CD4-positive, alpha-beta T cell treated with Interleukin-6 at 100 ng/mL for 8 hours (primary cell): ENCODE results near the gene MTUS2.
"Not testable (repeated sequence)": the region's sequence is repeated elsewhere in the genome, so short reads cannot be mapped to it uniquely, and the experiment has no call there.

Experiments used
- DNase-seq: peaks from one replicate; pipeline ENCODE4 v3.0.0-alpha.2; 2020; ENCODE audit warnings: mixed read lengths, low spot score

MTUS2 gene

DNA sequence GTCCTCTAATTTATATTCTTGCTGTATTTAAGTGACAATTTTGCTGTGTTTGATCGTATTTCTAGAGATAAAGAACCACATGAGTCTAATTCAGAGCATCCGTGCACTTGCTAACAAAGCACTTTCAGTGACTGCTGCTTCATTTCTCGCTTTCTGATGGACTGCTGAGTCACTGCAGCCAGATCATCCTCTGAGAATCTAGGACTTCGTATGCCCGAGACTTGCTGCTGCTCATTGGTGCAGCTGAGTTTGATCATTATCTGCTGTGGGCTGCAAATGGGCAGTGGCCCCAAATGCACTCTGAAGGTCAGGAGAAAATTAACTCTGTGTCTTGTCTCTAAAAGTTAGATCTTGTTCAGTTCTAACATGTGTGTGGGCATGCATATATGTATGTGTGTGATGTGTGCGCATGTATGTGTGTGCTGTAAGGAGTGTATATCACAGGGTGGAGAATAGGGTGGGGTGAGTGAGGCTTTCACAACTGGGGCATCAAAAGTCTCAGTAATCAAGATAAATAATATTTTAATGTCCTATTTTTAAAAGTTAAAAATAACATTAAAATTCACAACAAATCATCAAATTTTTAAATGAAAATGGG is 342.6 kb downstream of the MTUS2 start:
- no peak for DNase-seq

DNA sequence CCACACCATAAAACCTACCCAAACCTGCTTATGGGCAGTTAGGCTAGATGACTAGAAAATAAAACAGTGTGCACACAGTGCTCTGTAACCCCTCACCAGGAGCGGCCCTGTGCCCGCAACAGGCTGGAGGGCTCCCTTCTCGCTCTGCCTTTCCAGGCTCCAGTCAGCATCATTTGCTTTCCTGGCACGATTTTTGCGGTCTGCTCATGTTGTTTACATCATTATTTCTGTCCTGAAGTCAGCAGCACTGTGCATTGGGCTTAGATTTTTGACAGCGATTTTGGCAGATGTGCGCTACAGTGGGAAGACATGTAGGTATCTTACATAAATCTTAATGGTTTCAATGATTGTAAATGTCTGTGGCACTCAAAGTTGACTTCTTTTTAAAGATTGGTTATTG is 344.0 kb downstream of the MTUS2 start:
- no peak for DNase-seq

DNA sequence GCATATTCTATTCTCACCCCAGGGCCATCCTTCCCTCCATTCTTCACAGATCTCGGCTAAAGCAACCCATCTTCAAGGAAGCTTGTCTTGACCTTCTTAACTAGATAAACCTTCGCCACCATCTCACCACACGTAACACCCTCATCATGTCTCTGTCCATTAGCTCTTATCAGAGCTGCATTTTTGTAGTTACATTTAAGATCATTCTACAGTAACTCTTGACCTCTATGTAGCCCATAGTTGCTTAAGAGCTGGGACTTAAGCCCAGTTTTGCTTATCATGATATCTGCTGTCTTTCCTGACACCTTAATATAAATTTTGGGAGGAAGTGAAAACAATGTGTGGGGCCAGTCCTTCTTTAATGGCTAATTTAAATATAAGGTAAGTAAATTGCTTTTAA is 345.1 kb downstream of the MTUS2 start:
- DNase-seq = no peak

DNA sequence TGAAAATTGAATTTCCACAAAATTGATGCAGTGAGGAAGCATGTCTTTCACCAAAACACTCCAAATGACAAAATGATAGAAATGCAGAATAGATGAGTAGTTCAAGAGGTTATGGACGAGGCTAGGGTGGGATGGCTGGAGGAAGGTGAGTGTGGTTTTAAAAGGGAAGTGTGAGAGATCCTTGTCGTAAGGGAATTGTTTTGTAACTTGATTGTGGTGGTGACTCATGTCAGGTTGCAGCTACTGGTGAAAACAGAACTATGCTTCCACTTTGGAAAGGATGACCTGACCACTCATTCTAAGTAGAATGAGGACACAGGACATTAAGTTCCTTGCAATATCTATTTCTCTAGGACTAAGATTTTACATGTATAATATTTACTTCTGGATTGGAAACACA is 345.7 kb downstream of the MTUS2 start:
- DNase-seq = no peak

DNA sequence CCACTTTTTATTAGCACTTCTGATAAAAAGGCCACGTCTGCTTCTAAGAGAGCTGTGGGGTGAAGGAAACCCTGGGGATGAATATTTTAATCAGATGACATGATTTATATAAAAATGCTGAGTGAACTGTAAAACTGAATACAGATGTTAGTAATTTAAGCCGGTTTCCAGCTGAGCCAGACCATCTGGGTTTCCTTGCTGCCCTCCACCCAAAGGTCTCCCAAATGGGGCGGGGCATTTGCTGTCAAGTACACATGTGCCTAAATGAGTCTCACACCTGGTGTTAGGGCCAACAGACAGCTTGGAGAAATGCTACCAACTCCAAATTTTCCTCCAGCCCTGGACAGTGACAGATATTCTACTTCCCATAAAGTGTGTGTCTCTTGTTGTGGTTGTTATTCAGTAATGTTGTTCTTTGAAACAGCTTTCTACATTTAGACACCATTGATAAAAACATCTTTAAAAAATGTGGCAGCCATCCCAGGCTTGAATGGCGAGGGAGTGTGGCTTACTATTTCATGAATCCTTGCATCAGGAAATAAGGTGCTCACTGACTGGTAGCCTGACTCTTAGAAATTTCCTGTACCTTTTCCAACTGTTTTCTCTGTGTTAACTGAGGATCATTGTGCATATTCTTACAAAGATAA is 350.4 kb downstream of the MTUS2 start:
- no peak for DNase-seq

DNA sequence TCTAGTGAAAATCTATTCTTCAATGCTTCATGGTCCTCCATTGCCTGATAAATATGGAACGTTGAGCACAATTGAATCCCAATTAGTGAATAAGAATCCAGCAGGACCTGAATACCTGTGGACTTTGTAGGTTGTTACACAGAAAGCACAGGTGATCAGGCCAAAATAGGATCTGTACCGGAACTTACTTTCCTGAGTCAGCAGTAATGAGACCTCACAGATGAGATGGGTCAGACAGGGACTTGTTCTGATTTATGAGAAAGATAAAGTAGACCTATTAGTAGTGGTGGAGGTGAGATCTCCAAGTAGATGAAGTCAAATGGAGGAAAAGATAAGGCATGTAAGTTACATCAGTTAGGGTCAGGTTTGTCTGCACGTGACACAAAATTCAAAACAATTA is 351.1 kb downstream of the MTUS2 start:
- DNase-seq = no peak

GRCh38 chr13:29174093-29174492 is 354.0 kb downstream of the MTUS2 start:
- DNase-seq = no peak

DNA sequence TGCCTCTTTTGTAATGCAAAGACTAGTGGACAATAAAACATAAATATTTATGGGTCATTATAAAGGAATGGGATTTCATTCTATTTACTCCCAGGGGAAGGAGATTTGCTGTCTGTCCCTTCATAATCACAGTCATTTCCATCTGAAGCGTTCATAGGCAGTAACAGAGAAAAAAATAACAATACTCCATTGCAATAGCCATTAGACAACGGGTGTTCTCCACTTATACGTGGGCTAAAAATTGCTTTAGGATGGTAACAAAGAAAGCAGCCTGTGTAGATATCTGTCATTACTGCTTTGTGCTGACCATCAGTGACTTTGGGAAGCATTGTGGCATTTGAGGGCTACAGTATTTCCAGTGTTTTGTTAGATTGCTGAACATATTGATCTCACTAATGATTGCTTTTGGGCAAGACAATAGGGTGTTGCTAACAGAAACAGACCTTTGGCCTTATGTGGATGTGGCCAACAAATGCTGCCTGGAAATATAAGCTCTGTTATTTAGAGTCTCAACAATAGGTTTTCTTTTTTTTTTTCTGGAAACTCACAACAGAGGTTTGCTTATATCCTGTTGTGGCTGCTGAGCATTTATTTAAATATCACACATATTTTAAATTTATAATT is 355.2 kb downstream of the MTUS2 start:
- DNase-seq = no peak

GRCh38 chr13:29180055-29180454 is 359.9 kb downstream of the MTUS2 start:
- no peak for DNase-seq

- no peak for DNase-seq
Observed at GRCh38 chr13:29182216-29182615, 362.1 kb downstream of the MTUS2 start.

GRCh38 chr13:29185926-29186325 is 365.8 kb downstream of the MTUS2 start:
- DNase-seq = no peak

- no peak for DNase-seq
Observed at GRCh38 chr13:29187584-29187983, 367.4 kb downstream of the MTUS2 start.

- no peak for DNase-seq
Observed at GRCh38 chr13:29190298-29190697, 370.2 kb downstream of the MTUS2 start.

GRCh38 chr13:29193083-29193482 is 372.9 kb downstream of the MTUS2 start:
- no peak for DNase-seq

GRCh38 chr13:29195456-29195855 is 375.3 kb downstream of the MTUS2 start:
- no peak for DNase-seq

GRCh38 chr13:29196409-29197074 is 376.4 kb downstream of the MTUS2 start:
- DNase-seq = no peak

DNA sequence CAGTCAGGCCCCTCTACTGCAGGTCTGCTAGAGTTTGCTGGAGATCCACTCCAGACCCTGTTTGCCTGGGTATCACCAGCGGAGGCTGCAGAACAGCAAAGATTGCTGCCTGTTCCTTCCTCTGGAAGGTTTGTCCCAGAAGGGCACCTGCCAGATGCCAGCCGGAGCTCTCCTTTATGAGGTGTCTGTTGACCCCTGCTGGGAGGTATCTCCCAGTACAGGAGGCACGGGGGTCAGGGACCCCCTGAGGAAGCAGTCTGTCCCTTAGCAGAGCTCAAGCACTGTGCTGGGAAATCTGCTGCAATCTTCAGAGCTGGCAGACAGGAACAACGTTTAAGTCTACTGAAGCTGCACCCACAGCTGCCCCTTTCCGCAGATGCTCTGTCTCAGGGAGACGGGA is 382.6 kb downstream of the MTUS2 start:
- not testable (repeated sequence) for DNase-seq

DNA sequence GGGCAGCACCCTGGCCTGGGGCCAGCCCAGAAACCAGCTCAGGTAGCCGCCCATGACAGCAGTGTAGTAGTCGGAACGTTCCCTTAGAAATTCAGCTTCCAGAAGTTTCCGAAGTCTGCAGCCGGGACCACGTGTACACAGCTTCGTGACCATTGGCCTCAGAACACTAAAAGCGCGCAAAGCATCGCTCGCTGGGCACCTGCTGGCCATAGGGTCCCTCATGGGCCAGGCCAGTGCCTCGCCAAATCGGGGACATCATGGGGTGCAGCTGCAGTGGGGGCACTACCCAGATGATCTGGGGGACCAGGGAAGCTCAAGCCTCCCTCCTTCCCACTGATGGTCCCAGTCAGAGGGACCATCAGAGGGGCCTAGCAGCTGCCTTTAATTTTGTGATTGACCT is 384.5 kb downstream of the MTUS2 start:
- DNase-seq = no peak

DNA sequence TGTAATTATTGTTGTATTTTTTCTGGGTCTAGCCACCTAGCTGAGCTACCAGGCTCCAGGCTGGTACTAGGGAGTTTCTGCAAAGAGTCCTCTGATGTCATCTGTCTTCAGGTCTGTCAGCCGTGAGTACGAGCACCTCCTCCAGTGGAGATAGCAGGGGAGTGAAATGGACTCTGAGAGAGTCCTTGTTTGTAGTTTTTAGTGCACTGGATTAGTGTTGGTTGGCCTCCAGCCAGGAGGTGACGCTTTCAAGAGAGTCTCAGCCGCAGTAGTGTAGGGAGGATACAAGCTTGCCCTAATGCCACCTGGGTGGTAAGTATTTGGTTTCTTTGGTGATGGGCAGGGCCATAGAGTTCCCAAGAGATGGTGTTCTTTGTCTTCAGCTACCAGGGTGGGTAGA is 390.5 kb downstream of the MTUS2 start:
- DNase-seq = no peak

GRCh38 chr13:29211162-29211561 is 391.0 kb downstream of the MTUS2 start:
- not testable (repeated sequence) for DNase-seq

- no peak for DNase-seq
Observed at GRCh38 chr13:29222458-29222857, 402.3 kb downstream of the MTUS2 start.

DNA sequence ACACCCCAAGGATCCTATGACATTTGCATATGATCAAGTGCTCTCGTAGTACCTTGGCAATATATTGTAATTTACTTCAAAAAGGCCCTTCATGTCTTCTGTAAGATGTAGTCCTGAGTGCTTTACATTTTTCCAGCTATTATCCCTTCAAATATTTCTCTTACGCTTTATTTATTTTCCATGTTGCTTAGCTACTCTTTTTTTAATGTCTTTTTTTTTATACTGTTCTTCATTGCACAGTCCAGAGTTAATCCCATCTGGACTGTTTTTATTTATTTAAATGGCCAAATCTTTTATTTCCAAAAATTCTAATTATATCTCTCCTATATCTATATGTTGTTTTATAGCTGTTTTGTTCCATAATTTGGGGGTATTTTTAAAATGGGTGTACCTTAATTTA is 404.1 kb downstream of the MTUS2 start:
- DNase-seq = no peak

GRCh38 chr13:29227576-29227975 is 407.4 kb downstream of the MTUS2 start:
- DNase-seq = no peak
